Measurements from ENCODE around the gene ZNF385D.

ZNF385D gene

DNA sequence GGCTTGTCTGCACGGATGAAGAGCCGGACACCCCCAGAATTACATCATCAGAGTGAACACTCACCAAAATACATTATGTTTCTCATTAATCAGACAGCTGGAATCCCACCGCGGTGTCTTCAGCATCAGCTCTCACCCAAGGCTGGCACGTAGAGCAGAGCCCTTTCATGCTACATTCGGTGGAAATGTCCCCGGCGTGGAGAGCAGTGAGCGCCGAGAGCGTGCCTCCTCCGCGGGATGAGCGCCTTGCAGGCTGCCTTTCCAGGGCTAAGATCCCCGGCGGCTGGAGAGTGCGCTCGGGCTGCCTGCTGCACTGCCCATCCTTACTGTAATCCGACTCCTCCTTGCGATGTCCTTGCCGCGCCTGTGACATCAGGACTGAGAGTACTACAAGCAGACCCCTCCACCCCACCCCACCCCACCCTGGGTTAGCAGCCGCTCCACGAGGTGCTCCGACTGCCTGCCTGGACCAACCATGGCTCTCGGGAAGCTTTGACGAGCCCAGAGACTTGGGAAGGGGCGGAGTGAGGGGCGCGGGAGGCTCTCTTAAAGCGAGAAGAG lies at the start of gene ZNF385D:
Gene ZNF385D, minus strand, starts transcription at position 380 of the 561 bp plus-strand sequence. Its CDS starts 294 bp downstream, at position 86.
- no peak for DNase-seq

GRCh38 chr3:21798356-21799088 lies 47.5 kb upstream of the ZNF385D start:
- DNase-seq = no peak

GRCh38 chr3:21795921-21796320 lies 44.9 kb upstream of the ZNF385D start:
- no peak for DNase-seq

GRCh38 chr3:21795152-21795837 lies 44.3 kb upstream of the ZNF385D start:
- DNase-seq = no peak

DNA sequence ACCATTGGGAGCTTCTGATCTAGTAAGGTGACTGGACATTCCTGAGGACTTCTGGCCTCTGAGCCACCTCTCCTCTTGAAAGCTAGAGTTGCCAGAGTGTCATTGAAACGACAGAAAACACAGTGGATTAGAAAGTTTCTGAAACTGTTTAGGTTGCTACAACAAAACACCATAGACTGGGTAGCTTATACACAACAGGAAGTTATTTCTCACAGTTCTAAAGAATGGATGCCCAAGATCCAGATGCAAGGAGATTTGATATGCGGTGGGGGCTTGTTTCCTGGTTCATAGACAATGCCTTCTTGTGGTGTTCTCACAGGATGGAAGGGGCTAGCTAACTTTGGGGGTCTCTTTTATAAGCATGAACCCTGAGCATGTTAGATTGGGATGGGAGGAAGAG lies 43.3 kb upstream of the ZNF385D start:
- no peak for DNase-seq

DNA sequence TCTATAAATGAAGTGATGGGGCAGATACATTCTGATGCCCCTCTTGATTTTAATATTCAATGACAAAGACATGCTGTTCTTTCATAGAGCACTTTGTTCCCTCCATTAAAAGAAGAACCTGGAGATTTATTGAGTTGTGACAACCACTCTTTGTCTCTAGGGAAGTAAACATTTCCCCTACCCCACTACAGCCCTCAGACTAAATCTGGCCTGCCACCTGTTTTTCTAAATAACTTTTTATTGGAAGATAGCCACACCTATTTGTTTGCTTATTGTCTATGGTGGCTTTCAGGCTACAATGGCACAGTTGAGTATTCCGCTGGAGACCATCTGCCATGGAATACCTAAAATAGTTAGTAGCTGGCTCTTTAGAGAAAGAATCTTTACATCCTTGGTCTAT lies 41.2 kb upstream of the ZNF385D start:
- DNase-seq = no peak

GRCh38 chr3:21791356-21791755 lies 40.3 kb upstream of the ZNF385D start:
- DNase-seq = no peak

- DNase-seq = no peak
Observed at GRCh38 chr3:21790466-21790865, 39.5 kb upstream of the ZNF385D start.

- no peak for DNase-seq
Observed at GRCh38 chr3:21789730-21790129, 38.7 kb upstream of the ZNF385D start.

DNA sequence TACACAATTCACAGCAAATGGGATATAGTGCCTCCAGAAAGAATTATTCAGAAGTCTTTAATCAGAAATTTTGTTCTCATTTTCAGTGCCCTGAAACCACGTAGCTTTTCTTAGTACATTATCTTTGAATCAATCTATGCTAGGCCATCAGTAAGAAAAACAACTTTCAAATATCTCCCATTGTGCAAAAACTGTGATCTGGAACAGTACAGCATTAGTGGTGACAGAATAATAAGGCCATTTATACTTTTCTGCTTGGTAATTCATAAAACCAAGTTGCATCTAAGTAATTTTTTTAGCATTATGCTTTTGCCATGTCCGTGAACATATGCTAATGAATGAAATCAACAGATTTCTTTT lies 35.4 kb upstream of the ZNF385D start:
- no peak for DNase-seq

- no peak for DNase-seq
Observed at GRCh38 chr3:21785765-21786437, 34.9 kb upstream of the ZNF385D start.

DNA sequence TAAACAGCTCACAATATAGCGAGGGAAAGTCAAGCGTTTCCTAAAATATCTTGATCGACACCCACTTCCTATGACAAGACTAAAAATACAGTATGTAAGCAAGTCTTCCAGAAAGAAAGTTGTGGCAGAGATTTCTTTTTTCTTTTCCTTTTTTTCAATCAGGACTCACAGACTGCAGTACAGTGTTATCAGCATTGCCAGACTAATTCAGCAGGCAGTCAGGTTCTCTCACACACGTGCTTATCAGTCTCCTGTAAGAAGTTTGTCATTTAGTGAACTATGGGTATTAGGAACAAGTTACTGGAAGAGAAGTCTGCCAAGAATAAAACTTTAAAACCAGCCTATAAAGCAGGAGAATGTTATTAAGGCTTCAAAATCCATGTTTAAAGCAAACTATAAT lies 32.8 kb upstream of the ZNF385D start:
- no peak for DNase-seq

DNA sequence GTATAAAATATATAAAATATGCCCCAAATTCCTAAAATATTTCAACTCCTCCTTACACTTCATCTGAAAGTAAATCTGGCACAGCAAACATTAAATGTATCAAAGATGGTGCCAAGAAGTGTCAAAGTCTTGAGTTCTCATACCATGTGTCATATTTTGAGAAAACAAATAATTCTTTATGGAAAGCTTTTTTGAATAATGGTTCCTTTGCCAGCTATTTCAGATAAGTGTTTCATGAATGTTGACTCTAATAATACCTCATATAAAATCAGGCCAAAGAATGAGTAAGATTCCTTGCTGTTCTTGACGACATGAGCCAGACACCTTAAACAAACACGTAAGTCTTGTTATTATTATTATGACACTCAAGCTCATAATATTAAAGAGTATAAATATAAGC lies 30.3 kb upstream of the ZNF385D start:
- no peak for DNase-seq

- DNase-seq = no peak
Observed at GRCh38 chr3:21779909-21780308, 28.9 kb upstream of the ZNF385D start.

GRCh38 chr3:21778715-21779114 lies 27.7 kb upstream of the ZNF385D start:
- no peak for DNase-seq

DNA sequence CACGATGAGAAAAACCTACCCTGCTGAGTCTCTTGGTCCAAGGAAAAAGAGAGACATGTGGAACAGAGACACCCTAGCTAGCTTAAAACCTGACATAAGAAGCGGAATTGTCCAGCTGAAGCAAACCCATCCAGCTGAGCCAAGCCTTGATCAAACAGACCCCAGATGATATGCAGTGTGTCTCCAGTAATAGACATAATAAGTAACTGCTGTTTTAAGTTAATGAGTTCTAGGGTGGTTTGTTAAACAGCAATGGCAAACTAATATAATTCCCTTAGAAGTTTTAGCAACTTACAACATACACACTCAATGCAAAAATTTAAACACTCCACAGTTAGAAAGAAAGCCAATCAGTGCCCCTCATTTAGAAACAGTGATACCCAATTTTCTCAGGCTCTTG lies 26.8 kb upstream of the ZNF385D start:
- DNase-seq = no peak

DNA sequence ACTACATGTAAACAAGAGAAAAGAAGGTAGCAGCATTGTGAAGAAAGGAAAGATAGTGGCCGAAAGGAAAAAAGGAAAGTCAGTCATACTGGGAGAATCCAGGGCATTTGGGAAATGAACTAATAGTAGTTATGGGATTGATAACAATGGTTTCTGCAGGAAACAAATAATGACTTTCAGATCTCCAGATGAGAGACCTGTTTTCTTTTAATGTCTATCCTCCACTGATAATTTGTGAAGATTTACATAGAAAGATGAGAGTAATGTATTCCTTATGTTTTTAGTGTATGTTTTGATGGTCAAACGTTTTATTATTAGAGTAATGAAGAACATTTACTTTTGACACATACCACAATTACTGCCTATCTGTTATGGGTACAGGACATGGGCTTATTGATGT lies 15.0 kb upstream of the ZNF385D start:
- no peak for DNase-seq

- no peak for DNase-seq
Observed at GRCh38 chr3:21755896-21756295, 4.9 kb upstream of the ZNF385D start.

DNA sequence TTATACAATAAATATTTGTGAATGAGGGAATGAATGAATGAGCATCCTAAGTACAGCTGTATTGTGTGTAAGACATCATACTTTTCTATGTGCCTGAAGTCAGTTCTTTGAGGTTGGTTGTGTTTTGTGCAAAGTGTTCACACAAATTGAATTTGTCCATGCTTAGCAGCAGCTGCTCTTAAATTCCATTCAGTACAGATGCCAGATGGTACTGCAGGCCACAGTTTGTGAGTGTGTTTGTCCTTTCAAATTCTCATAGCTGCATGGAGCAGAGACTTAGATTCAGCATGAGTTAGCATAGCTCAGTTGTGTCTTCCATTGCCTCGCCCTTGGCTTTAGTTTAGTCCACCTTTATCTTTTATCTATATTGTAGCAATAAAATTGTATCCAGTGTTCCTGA lies 3.8 kb upstream of the ZNF385D start:
- no peak for DNase-seq

GRCh38 chr3:21752749-21753347 lies 1.8 kb upstream of the ZNF385D start:
- DNase-seq = no peak

GRCh38 chr3:21751886-21752285 lies 876 bp upstream of the ZNF385D start:
- DNase-seq = no peak

DNA sequence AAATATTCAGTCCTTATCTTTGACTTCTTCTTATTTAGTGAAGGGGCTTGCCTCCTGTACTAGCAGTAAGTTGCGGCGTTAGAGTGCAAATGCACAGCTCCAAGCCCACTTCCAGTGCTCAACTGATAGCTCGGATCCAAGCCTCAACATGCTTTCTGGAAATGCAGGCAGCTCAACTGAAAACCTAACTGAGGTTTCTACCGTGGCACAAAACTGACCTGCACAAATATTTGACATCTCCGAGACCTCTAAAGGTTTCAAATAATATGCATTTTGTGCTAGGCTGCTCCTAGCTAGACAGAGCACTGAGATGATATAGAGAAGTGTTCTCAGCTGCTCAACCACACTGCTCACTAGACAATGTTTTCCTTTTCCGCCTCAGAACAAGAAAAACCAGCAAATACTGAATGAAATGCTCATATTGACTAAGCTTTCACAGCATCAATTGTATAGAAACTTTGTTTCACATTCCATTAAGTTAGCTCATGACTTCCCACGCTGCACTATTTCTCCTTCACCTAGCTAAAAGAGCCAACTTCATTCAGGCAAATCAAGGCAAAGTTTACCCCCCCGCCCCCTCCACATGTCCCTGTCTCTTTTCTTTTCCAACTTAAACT lies 822 bp downstream of the ZNF385D start:
- DNase-seq = no peak

GRCh38 chr3:21747966-21748555 lies 2.9 kb downstream of the ZNF385D start:
- no peak for DNase-seq

Measured in activated gamma-delta T cell treated with Interleukin-2 at 50 U/mL for 16 hours (primary cell).